PC-9 (cell line): ENCODE measurements around the gene GALNT14.

Source experiments
- EZH2 ChIP-seq: fragments of 200-600 bp; sonication (generic); IDR thresholded peaks from 2 replicates; pipeline ENCODE4 v1.8.0; 2017; ENCODE audit warnings: antibody characterized with exemption, low read depth
- TF ChIP-seq, protein P1 (sequence below): fragments of 200-600 bp; sonication (generic); conservative IDR thresholded peaks from 2 replicates; pipeline ENCODE4 v1.6.1; 2017; ENCODE audit warnings: mixed run types, antibody characterized with exemption, mild to moderate bottlenecking, moderate library complexity

DNA sequence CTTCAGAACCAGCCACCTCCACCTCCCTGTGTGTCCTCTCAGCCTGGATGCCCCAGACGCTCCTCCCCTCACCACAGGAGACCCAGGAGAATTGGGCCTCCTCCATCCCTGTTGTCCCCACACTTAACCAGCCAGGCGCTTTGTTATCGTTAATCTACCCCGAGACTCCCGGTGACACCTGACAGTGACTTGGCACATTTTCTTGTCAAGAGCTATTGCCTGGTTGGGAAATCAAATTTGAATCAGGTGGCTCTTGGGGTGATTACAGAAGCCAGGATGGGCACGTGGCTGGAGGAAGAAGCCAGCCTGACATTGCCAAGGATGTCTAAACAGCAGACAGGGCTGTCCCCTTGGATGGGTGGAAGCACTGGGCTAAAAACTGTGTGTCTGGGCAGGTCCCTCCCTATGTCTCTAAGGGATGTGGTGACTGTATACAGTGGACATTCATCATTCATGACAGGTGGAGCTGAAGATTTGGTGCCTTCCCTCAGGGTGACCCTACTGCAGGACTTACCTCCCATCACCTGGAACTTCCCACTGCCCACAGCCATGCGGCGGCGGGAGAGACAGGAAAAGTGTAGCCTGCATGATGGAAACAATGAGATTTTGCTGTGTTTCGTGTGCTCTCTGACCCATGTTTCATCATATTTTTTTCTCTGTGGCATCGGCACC, 173.8 kb downstream of the GALNT14 start:
- TF ChIP-seq, protein P1, sequence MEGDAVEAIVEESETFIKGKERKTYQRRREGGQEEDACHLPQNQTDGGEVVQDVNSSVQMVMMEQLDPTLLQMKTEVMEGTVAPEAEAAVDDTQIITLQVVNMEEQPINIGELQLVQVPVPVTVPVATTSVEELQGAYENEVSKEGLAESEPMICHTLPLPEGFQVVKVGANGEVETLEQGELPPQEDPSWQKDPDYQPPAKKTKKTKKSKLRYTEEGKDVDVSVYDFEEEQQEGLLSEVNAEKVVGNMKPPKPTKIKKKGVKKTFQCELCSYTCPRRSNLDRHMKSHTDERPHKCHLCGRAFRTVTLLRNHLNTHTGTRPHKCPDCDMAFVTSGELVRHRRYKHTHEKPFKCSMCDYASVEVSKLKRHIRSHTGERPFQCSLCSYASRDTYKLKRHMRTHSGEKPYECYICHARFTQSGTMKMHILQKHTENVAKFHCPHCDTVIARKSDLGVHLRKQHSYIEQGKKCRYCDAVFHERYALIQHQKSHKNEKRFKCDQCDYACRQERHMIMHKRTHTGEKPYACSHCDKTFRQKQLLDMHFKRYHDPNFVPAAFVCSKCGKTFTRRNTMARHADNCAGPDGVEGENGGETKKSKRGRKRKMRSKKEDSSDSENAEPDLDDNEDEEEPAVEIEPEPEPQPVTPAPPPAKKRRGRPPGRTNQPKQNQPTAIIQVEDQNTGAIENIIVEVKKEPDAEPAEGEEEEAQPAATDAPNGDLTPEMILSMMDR: no peak
- no peak for TF ChIP-seq EZH2
